ENCODE results near the gene ABCD2.

DNA sequence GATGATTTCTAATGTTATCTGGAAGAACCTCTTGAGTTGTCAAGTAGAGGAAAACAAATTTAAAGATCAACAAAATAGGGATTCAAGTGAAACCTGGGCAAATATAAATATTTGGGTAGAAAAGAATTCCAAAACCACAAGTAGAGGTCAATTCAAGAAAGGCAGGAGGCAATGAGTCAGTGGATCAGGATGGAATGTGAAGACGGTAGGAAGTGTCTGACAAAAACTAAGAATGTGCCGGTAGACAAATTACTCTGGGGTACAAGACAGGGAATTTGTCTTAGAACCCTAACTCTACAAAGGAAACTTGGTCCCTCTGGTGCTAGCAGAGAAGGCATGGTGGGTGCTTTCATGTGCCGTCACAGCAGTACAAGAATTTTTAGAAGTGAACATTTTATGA is 13.6 kb downstream of the ABCD2 start:
- TF ChIP-seq CTCF (IDR thresholded peaks at IDR 0.05; ENCODE audit: low read depth, low read length, missing input control): no peak
- TF ChIP-seq, protein P1, sequence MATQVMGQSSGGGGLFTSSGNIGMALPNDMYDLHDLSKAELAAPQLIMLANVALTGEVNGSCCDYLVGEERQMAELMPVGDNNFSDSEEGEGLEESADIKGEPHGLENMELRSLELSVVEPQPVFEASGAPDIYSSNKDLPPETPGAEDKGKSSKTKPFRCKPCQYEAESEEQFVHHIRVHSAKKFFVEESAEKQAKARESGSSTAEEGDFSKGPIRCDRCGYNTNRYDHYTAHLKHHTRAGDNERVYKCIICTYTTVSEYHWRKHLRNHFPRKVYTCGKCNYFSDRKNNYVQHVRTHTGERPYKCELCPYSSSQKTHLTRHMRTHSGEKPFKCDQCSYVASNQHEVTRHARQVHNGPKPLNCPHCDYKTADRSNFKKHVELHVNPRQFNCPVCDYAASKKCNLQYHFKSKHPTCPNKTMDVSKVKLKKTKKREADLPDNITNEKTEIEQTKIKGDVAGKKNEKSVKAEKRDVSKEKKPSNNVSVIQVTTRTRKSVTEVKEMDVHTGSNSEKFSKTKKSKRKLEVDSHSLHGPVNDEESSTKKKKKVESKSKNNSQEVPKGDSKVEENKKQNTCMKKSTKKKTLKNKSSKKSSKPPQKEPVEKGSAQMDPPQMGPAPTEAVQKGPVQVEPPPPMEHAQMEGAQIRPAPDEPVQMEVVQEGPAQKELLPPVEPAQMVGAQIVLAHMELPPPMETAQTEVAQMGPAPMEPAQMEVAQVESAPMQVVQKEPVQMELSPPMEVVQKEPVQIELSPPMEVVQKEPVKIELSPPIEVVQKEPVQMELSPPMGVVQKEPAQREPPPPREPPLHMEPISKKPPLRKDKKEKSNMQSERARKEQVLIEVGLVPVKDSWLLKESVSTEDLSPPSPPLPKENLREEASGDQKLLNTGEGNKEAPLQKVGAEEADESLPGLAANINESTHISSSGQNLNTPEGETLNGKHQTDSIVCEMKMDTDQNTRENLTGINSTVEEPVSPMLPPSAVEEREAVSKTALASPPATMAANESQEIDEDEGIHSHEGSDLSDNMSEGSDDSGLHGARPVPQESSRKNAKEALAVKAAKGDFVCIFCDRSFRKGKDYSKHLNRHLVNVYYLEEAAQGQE (IDR thresholded peaks at IDR 0.05): no peak
- TF ChIP-seq, protein P2, sequence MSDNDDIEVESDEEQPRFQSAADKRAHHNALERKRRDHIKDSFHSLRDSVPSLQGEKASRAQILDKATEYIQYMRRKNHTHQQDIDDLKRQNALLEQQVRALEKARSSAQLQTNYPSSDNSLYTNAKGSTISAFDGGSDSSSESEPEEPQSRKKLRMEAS (IDR thresholded peaks at IDR 0.05): no peak
- no peak for TF ChIP-seq TAF1 (conservative IDR thresholded peaks at IDR 0.05)
- no peak for TF ChIP-seq RXRA (IDR thresholded peaks at IDR 0.05)
- no peak for TF ChIP-seq RAD21 (IDR thresholded peaks at IDR 0.05)

All from liver (tissue), 3 donors.